Kidney epithelial cell (primary cell): ENCODE data around the gene PHYKPL. TPM values are rescaled to one million over a fixed set of nuclear protein-coding genes. Genes with fewer than 3 reads are reported as not detected.
A peak's percentile ranks its signal among the peaks of the same experiment; 100 is the strongest.

ENCODE experiments used
- DNase-seq: peaks from one replicate; pipeline ENCODE4 v3.0.0-alpha.2; 2010; ENCODE audit warnings: low read depth
- H3K27me3 ChIP-seq: 2 replicates; pipeline ENCODE4 v1.6.0; 2011; ENCODE audit warnings: low read length; ENCODE audit not compliant: control insufficient read depth, insufficient read depth
- H3K36me3 ChIP-seq: 2 replicates; pipeline ENCODE4 v1.5.1; 2011; ENCODE audit warnings: low read length; ENCODE audit not compliant: control insufficient read depth, insufficient read depth
- H3K4me3 ChIP-seq: 2 replicates; pipeline ENCODE4 v1.5.1; 2011; ENCODE audit warnings: low read depth, mild to moderate bottlenecking, control low read depth, low read length
- total RNA-seq: library from RNA; depleted of rRNA; stranded (reverse); fragments of >200 nt; gene quantifications from 2 replicates; pipeline ENCODE4 v1.2.3, GENCODE V29; 2015
- TF ChIP-seq, protein P1 (sequence below): IDR thresholded peaks from 2 replicates; pipeline ENCODE4 v1.5.1; 2011; ENCODE audit warnings: mild to moderate bottlenecking, moderate library complexity, low read length, control low read depth, inconsistent platforms; ENCODE audit not compliant: insufficient read depth, poor library complexity, severe bottlenecking

Gene PHYKPL
- total RNA-seq: 18.7 and 22.7 TPM in 2 replicates

DNA sequence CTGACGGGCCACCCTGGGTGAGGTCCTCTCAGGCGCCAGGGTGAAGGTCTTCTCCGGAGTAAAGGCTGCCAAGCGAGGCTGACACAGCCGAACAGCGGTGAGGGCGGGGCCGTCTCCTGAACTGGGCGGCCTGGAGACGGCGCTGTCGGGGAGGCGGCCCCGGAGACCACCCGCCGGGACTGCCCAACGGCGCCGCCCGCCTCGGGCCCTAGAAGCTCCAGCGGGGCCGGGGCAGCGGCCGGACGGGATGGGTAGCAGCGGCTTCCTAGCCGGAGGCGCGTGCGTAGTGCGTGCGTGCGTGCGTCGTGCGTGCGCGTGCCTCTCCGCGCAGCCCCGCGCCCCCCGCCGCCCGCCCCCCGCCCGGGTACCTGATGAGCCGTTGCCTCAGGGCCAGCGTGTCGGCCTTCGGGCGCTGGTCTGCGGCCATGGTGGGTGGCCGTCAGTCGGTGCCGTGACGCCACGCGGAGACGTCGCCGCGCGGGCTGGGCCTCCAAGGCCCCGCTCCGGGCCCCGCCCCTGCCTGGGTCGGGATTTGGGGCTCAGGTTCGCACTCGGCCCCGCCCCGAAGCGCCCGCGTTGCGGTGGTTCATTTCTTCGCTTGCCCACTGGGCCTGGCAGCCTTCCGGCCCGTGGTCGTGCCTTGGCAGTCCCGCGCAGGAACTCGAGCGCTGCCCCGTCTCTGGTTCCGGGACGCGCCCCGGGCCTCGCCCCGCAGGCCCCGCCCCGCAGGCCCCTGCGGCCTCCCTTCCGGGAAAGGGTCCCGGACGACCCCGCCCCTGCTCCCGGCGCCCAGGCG, at the start of gene PHYKPL:
Gene PHYKPL, minus strand, starts transcription at position 679 of the 796 bp plus-strand sequence. Its CDS starts 252 bp downstream, at position 427.
- no peaks in the 10 kb centered on the region for H3K27me3 ChIP-seq
- peak within 1 kb of the TSS; percentile 73 for H3K4me3 ChIP-seq
- no peak for DNase-seq
- H3K36me3 ChIP-seq: peaks cover 4% of the 10 kb centered on the region
- TF ChIP-seq, protein P1, sequence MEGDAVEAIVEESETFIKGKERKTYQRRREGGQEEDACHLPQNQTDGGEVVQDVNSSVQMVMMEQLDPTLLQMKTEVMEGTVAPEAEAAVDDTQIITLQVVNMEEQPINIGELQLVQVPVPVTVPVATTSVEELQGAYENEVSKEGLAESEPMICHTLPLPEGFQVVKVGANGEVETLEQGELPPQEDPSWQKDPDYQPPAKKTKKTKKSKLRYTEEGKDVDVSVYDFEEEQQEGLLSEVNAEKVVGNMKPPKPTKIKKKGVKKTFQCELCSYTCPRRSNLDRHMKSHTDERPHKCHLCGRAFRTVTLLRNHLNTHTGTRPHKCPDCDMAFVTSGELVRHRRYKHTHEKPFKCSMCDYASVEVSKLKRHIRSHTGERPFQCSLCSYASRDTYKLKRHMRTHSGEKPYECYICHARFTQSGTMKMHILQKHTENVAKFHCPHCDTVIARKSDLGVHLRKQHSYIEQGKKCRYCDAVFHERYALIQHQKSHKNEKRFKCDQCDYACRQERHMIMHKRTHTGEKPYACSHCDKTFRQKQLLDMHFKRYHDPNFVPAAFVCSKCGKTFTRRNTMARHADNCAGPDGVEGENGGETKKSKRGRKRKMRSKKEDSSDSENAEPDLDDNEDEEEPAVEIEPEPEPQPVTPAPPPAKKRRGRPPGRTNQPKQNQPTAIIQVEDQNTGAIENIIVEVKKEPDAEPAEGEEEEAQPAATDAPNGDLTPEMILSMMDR: no peak

DNA sequence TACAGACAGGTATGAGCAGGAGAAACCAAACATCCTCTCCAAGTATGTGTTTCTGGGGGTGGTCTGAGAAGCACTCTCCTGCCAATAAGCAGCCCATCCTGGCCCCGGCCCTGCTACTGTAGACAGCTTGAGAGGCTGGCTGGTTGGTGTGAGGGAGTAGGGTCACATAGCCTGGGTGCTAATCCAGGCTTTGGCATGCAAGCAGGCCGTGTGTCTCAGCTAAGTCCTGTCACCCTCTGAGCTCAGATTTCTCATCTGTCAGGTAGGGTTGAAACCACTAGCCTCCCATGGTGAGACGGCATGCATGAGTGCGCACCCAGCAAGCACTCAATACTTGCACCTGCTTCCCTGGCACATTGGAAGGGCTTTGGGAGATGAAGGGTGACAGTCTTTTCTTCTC, 49.8 kb upstream of the PHYKPL start:
- DNase-seq: no peak
- TF ChIP-seq, protein P1: no peak
- Histone ChIP-seq H3K36me3 (no peaks in the 10 kb centered on the region), H3K27me3 (peaks cover 17% of the 10 kb centered on the region), H3K4me3 (no peak overlapping the region)

DNA sequence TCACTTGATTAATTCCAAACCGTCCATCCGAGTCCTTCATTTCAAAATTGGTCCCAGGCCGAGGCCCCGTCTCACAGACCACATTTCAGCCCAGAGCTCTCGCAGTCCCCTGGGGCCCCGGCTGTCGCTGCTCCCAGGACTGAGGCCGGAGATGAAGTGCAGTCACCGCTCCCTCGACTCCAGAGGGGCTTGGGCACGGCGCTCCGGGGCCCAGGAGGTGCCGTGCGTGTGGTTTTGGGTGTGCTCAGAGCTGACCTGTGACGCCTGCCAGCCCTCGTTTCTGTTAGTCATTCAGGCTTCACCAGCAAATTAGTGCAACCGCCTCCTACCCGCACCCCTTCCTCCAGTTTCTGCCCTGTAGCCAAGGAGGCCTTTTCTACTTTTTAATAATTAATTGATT, 48.7 kb upstream of the PHYKPL start:
- TF ChIP-seq, protein P1: no peak
- Histone ChIP-seq H3K36me3 (no peaks in the 10 kb centered on the region), H3K27me3 (peaks cover 17% of the 10 kb centered on the region), H3K4me3 (no peak overlapping the region)
- DNase-seq: no peak

DNA sequence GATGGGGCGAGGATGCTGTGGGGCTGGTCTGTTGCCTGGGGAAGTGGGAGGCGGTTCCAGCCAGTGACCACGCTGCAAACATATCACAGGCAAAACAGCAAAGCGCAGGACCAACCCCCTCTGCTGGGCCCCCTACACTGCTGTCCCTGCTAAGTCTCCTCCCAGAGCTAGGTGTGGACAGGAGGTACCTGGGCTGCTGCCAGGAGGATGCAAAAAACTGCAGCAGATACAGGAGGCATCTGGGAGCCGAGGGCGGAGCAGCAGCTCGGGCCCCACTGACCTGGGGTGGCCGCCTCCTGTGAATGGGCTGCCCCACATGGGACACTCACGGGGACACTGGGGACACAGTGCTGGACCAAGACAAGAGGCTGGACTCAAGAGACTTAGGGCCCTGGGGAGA, 48.0 kb upstream of the PHYKPL start:
- TF ChIP-seq, protein P1: no peak
- DNase-seq: no peak
- no peaks in the 10 kb centered on the region for H3K36me3 ChIP-seq
- peaks cover 17% of the 10 kb centered on the region for H3K27me3 ChIP-seq
- H3K4me3 ChIP-seq: no peak overlapping the region

DNA sequence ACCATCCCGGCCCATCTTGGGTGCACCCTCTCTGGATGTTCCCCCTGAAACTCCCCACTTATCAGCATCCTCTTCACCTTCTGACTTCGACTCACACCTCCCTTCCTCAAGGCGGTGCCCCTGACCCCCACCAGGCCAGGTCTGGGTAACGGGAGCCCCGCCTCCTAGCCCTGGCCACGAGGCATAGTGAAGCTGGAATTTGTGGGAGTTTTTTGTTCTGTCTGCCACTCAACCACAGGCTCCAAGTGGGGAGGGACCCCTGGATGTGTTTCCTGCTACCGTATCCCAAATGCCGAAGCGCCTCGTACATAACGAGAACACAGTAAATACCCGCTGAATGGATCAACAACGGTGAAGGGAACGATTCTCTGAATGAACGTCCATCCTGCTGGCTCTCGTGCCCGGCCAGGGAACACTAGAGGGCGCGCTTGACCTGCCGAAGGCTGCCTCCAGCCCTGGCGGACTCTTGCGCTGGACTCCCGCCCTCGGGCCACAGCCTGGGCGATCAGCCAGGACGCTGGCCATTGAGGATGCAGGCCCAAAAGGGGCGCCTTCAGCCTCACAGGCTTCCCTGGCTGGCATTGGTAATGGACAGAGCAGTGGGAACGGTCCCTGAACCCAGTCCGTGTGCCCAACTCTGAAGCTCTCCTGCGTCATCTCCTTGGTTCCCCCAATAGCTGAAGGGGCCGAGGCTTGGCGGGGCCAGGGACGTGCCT, 47.3 kb upstream of the PHYKPL start:
- Histone ChIP-seq H3K4me3 (no peak overlapping the region), H3K36me3 (no peaks in the 10 kb centered on the region), H3K27me3 (peaks cover 17% of the 10 kb centered on the region)
- TF ChIP-seq, protein P1: peak; percentile 94
- no peak for DNase-seq
